ENCODE data around the gene SH3BP4. TPM values are rescaled to one million over a fixed set of nuclear protein-coding genes. Genes with fewer than 3 reads are reported as not detected.

The SH3BP4 gene
- total RNA-seq, 1 experiment from 2014 or later = 117 TPM

- peaks cover 52% of the 10 kb centered on the region for H3K36me3 ChIP-seq
- H3K4me1 ChIP-seq (replicated peaks) = peaks cover 68% of the 10 kb centered on the region
- peak overlapping the region; percentile 89 for H3K4me3 ChIP-seq
- no peaks in the 10 kb centered on the region for H3K27me3 ChIP-seq (replicated peaks)
- DNase-seq (ENCODE audit: low read depth in 1 of 2, low spot score in 2 of 2) = peak in 1 of 2 experiments; percentile 57
- H3K9me3 ChIP-seq (replicated peaks) = no peaks in the 10 kb centered on the region
- peak overlapping the region; percentile 89 for H3K27ac ChIP-seq
These were observed 676 bp downstream of the SH3BP4 start for GRCh38 chr2:234952270-234953115.

GRCh38 chr2:234953116-234954031, 1.6 kb downstream of the SH3BP4 start:
- no peaks in the 10 kb centered on the region for H3K27me3 ChIP-seq (replicated peaks)
- H3K4me1 ChIP-seq (replicated peaks) = peaks cover 76% of the 10 kb centered on the region
- H3K4me3 ChIP-seq = peak overlapping the region; percentile 89
- no peaks in the 10 kb centered on the region for H3K9me3 ChIP-seq (replicated peaks)
- peaks cover 57% of the 10 kb centered on the region for H3K36me3 ChIP-seq
- peak in 1 of 2 experiments; percentile 62 for DNase-seq (ENCODE audit: low read depth in 1 of 2, low spot score in 2 of 2)
- H3K27ac ChIP-seq = peak overlapping the region; percentile 89

GRCh38 chr2:234954551-234954992, 2.8 kb downstream of the SH3BP4 start:
- H3K27me3 ChIP-seq (replicated peaks) = no peaks in the 10 kb centered on the region
- H3K9me3 ChIP-seq (replicated peaks) = no peaks in the 10 kb centered on the region
- H3K27ac ChIP-seq = peak overlapping the region; percentile 89
- peaks cover 64% of the 10 kb centered on the region for H3K36me3 ChIP-seq
- peaks cover 74% of the 10 kb centered on the region for H3K4me1 ChIP-seq (replicated peaks)
- DNase-seq (ENCODE audit: low read depth in 1 of 2, low spot score in 2 of 2) = peak in 1 of 2 experiments; percentile 47
- peak overlapping the region; percentile 89 for H3K4me3 ChIP-seq

GRCh38 chr2:234955091-234955591, 3.3 kb downstream of the SH3BP4 start:
- no peaks in the 10 kb centered on the region for H3K27me3 ChIP-seq (replicated peaks)
- peaks cover 77% of the 10 kb centered on the region for H3K4me1 ChIP-seq (replicated peaks)
- peaks cover 69% of the 10 kb centered on the region for H3K36me3 ChIP-seq
- no peak overlapping the region; the same call in 1 of the 2 replicates for H3K4me3 ChIP-seq
- H3K9me3 ChIP-seq (replicated peaks) = no peaks in the 10 kb centered on the region
- no peak overlapping the region; the same call in 1 of the 2 replicates for H3K27ac ChIP-seq
- no peak for DNase-seq (ENCODE audit: low read depth in 1 of 2, low spot score in 2 of 2)

- Histone ChIP-seq H3K9me3 (replicated peaks) (no peaks in the 10 kb centered on the region), H3K27me3 (replicated peaks) (no peaks in the 10 kb centered on the region), H3K4me3 (no peak overlapping the region), H3K27ac (no peak overlapping the region), H3K4me1 (replicated peaks) (peaks cover 77% of the 10 kb centered on the region), H3K36me3 (peaks cover 72% of the 10 kb centered on the region)
- no peak for DNase-seq (ENCODE audit: low read depth in 1 of 2, low spot score in 2 of 2)
These were observed 4.2 kb downstream of the SH3BP4 start for GRCh38 chr2:234955971-234956509.

- Histone ChIP-seq H3K4me1 (replicated peaks) (peaks cover 87% of the 10 kb centered on the region), H3K27me3 (replicated peaks) (no peaks in the 10 kb centered on the region), H3K36me3 (peaks cover 70% of the 10 kb centered on the region), H3K4me3 (no peak overlapping the region), H3K27ac (peak overlapping the region; percentile 43), H3K9me3 (replicated peaks) (no peaks in the 10 kb centered on the region)
- no peak for DNase-seq (ENCODE audit: low read depth in 1 of 2, low spot score in 2 of 2)
These were observed 6.0 kb downstream of the SH3BP4 start for GRCh38 chr2:234957834-234958135.

- Histone ChIP-seq H3K27ac (0 out of 2 replicates have a peak overlapping the region, but pooled peaks have one; percentile 43), H3K4me3 (no peak overlapping the region), H3K36me3 (peaks cover 70% of the 10 kb centered on the region), H3K9me3 (replicated peaks) (no peaks in the 10 kb centered on the region), H3K27me3 (replicated peaks) (no peaks in the 10 kb centered on the region), H3K4me1 (replicated peaks) (peaks cover 92% of the 10 kb centered on the region)
- no peak for DNase-seq (ENCODE audit: low read depth in 1 of 2, low spot score in 2 of 2)
These were observed 6.5 kb downstream of the SH3BP4 start for GRCh38 chr2:234958311-234958710.

GRCh38 chr2:234958746-234959395, 7.1 kb downstream of the SH3BP4 start:
- Histone ChIP-seq H3K27ac (no peak overlapping the region), H3K4me1 (replicated peaks) (peaks cover 94% of the 10 kb centered on the region), H3K4me3 (no peak overlapping the region)

GRCh38 chr2:234960175-234961088, 8.6 kb downstream of the SH3BP4 start:
- Histone ChIP-seq H3K27ac (peak overlapping the region; percentile 49), H3K36me3 (peaks cover 67% of the 10 kb centered on the region), H3K27me3 (replicated peaks) (no peaks in the 10 kb centered on the region), H3K9me3 (replicated peaks) (no peaks in the 10 kb centered on the region), H3K4me1 (replicated peaks) (peaks cover 94% of the 10 kb centered on the region), H3K4me3 (no peak overlapping the region)
- DNase-seq (ENCODE audit: low read depth in 1 of 2, low spot score in 2 of 2) = peak in 1 of 2 experiments; percentile 52

More at GRCh38 chr2:234958746-234959395, 7.1 kb downstream of the SH3BP4 start:
- no peak for DNase-seq (ENCODE audit: low read depth in 1 of 2, low spot score in 2 of 2)
- Histone ChIP-seq H3K27me3 (replicated peaks) (no peaks in the 10 kb centered on the region), H3K36me3 (peaks cover 70% of the 10 kb centered on the region), H3K9me3 (replicated peaks) (no peaks in the 10 kb centered on the region)

GRCh38 chr2:234961784-234962183, 10.0 kb downstream of the SH3BP4 start:
- H3K4me1 ChIP-seq (replicated peaks) = peaks cover 86% of the 10 kb centered on the region

GRCh38 chr2:234963773-234964615, 12.2 kb downstream of the SH3BP4 start:
- peak overlapping the region; percentile 15; the same call in 1 of the 2 replicates for H3K27ac ChIP-seq
- H3K4me1 ChIP-seq (replicated peaks) = peaks cover 88% of the 10 kb centered on the region
- DNase-seq (ENCODE audit: low read depth in 1 of 2, low spot score in 2 of 2) = no peak
- peaks cover 51% of the 10 kb centered on the region for H3K36me3 ChIP-seq
- no peaks in the 10 kb centered on the region for H3K9me3 ChIP-seq (replicated peaks)
- no peak overlapping the region for H3K4me3 ChIP-seq
- no peaks in the 10 kb centered on the region for H3K27me3 ChIP-seq (replicated peaks)

More at GRCh38 chr2:234961784-234962183, 10.0 kb downstream of the SH3BP4 start:
- H3K27ac ChIP-seq = no peak overlapping the region
- peaks cover 60% of the 10 kb centered on the region for H3K36me3 ChIP-seq
- H3K9me3 ChIP-seq (replicated peaks) = no peaks in the 10 kb centered on the region
- no peak for DNase-seq (ENCODE audit: low read depth in 1 of 2, low spot score in 2 of 2)
- no peak overlapping the region for H3K4me3 ChIP-seq
- no peaks in the 10 kb centered on the region for H3K27me3 ChIP-seq (replicated peaks)

All from SJSA1 (cell line).